HT-29 (cell line): ENCODE data around the gene TPPP. TPM values are rescaled to one million over a fixed set of nuclear protein-coding genes. Genes with fewer than 3 reads are reported as not detected.

Experiments used
- DNase-seq: peaks from one replicate; pipeline ENCODE4 v3.0.0-alpha.2; 2015; ENCODE audit warnings: low spot score
- total RNA-seq: library from RNA; depleted of rRNA; stranded (reverse); fragments of >200 nt; shearing (Covaris generic); gene quantifications from 2 replicates; pipeline ENCODE4 v1.2.3, GENCODE V29; 2014

TPPP gene
- total RNA-seq, 1 experiment from 2014 or later, result 21.7 TPM

GRCh38 chr5:665956-666711 is 27.0 kb downstream of the TPPP start:
- no peak for DNase-seq

GRCh38 chr5:665541-665955 is 27.6 kb downstream of the TPPP start:
- DNase-seq, result no peak

- DNase-seq, result no peak
These were observed 28.2 kb downstream of the TPPP start for GRCh38 chr5:664994-665360.

GRCh38 chr5:664343-664993 is 28.7 kb downstream of the TPPP start:
- DNase-seq, result peak; percentile 91

- peak; percentile 85 for DNase-seq
These were observed 29.5 kb downstream of the TPPP start for GRCh38 chr5:663436-664342.

GRCh38 chr5:662751-663435 is 30.3 kb downstream of the TPPP start:
- no peak for DNase-seq

GRCh38 chr5:661891-662750 is 31.0 kb downstream of the TPPP start:
- no peak for DNase-seq

- no peak for DNase-seq
These were observed 32.6 kb downstream of the TPPP start for GRCh38 chr5:660491-661030.

- no peak for DNase-seq
These were observed 33.5 kb downstream of the TPPP start for GRCh38 chr5:659496-660263.

- DNase-seq, result no peak
These were observed 35.0 kb downstream of the TPPP start for GRCh38 chr5:658103-658502.

- DNase-seq, result no peak
These were observed 35.6 kb downstream of the TPPP start for GRCh38 chr5:657570-657969.

GRCh38 chr5:655406-655805 is 37.7 kb downstream of the TPPP start:
- no peak for DNase-seq

- DNase-seq, result no peak
These were observed 38.9 kb downstream of the TPPP start for GRCh38 chr5:654071-654778.

- no peak for DNase-seq
These were observed 40.3 kb downstream of the TPPP start for GRCh38 chr5:652773-653350.

GRCh38 chr5:652023-652515 is 41.1 kb downstream of the TPPP start:
- DNase-seq, result no peak

GRCh38 chr5:651296-652022 is 41.7 kb downstream of the TPPP start:
- no peak for DNase-seq

GRCh38 chr5:647727-648126 is 45.4 kb downstream of the TPPP start:
- no peak for DNase-seq

GRCh38 chr5:647311-647710 is 45.8 kb downstream of the TPPP start:
- no peak for DNase-seq
